ENCODE measurements around the gene NCAPD3.
"Not testable (repeated sequence)": the region's sequence is repeated elsewhere in the genome, so short reads cannot be mapped to it uniquely, and the experiment has no call there.

Gene NCAPD3, protein sequence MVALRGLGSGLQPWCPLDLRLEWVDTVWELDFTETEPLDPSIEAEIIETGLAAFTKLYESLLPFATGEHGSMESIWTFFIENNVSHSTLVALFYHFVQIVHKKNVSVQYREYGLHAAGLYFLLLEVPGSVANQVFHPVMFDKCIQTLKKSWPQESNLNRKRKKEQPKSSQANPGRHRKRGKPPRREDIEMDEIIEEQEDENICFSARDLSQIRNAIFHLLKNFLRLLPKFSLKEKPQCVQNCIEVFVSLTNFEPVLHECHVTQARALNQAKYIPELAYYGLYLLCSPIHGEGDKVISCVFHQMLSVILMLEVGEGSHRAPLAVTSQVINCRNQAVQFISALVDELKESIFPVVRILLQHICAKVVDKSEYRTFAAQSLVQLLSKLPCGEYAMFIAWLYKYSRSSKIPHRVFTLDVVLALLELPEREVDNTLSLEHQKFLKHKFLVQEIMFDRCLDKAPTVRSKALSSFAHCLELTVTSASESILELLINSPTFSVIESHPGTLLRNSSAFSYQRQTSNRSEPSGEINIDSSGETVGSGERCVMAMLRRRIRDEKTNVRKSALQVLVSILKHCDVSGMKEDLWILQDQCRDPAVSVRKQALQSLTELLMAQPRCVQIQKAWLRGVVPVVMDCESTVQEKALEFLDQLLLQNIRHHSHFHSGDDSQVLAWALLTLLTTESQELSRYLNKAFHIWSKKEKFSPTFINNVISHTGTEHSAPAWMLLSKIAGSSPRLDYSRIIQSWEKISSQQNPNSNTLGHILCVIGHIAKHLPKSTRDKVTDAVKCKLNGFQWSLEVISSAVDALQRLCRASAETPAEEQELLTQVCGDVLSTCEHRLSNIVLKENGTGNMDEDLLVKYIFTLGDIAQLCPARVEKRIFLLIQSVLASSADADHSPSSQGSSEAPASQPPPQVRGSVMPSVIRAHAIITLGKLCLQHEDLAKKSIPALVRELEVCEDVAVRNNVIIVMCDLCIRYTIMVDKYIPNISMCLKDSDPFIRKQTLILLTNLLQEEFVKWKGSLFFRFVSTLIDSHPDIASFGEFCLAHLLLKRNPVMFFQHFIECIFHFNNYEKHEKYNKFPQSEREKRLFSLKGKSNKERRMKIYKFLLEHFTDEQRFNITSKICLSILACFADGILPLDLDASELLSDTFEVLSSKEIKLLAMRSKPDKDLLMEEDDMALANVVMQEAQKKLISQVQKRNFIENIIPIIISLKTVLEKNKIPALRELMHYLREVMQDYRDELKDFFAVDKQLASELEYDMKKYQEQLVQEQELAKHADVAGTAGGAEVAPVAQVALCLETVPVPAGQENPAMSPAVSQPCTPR (N-terminal part only)

GRCh38 chr11:134223836-134224709 is at the start of gene NCAPD3, which contains the start of gene VPS26B:
Gene NCAPD3 (minus strand): TSS chr11:134223967. CDS start chr11:134223926, 41 bp downstream.
Gene VPS26B (plus strand): TSS chr11:134224671. CDS start chr11:134225123, 452 bp downstream.
- in situ Hi-C loops (cut with MboI; ENCODE audit: low sequenced_read_pairs), result no loop called here

DNA sequence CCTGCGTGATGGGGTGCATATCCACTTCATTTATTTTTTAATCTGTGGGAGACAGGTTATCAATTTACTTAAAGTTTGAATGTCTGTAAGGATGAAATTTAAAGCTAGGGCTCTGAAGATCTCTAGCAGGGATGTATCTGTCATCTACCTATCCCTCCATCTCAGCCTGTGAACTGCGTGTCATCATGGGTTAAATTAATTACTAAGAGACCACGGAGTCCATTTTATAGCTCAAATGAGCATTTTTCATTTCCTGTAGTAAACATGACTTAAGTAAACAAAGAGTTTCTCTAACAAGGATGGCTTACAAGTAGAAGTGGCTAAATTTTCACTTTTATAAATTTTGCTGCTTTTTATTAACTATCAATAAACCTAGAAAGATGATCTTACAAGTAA is 49.5 kb upstream of the NCAPD3 start:
- in situ Hi-C loops (cut with MboI; ENCODE audit: low sequenced_read_pairs), result no loop called here

DNA sequence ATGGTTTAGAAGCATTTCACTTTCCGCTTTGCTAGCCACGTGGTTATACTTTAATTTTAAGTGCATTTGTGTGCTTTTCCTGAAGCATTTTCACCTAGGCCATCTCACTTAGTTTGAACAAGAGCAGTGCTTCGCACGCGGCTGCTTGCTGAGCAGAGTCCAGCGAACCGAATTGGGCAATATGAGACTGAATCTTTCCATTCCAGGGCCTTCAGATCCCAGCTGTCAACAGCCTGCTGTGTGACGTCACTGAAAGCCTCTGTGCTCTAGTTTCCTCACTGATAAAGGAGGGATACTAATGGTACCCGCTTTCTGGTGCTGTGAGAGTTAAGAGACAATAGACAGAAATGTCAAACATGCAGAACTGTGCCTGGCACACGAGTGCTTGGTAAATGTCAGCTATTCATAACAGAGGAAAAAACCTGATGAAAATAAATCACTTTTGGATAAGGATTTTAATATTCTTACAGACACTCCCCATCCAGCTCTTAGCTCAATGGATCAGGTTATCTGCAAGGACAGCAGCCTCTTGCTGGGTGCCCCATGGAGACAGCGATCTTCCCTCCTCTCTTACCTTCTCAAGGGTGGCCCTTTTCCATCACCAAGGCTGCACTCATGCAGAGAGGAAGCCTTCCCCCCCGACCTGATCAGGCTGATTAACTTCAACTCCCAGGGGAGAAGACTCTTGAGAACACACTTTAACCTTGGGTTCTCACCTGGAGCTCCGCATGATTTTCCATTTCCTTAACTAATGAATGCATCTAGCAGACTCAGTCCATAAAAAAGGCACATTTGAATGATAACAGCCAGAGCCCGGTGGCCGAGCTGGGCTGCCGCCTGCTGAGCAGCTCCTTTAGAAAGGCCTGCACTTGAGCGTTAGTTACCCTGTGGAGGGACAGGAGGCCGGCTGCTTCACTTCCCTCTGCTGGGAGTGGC is 48.9 kb upstream of the NCAPD3 start:
- in situ Hi-C loops (cut with MboI; ENCODE audit: low sequenced_read_pairs), result no loop called here

GRCh38 chr11:134271978-134272377 is 48.2 kb upstream of the NCAPD3 start:
- in situ Hi-C loops (cut with MboI; ENCODE audit: low sequenced_read_pairs), result no loop called here

GRCh38 chr11:134270250-134270714 is 46.5 kb upstream of the NCAPD3 start:
- in situ Hi-C loops (cut with MboI; ENCODE audit: low sequenced_read_pairs), result no loop called here

- in situ Hi-C loops (cut with MboI; ENCODE audit: low sequenced_read_pairs), result no loop called here
Measured at GRCh38 chr11:134267966-134268365, 44.2 kb upstream of the NCAPD3 start.

DNA sequence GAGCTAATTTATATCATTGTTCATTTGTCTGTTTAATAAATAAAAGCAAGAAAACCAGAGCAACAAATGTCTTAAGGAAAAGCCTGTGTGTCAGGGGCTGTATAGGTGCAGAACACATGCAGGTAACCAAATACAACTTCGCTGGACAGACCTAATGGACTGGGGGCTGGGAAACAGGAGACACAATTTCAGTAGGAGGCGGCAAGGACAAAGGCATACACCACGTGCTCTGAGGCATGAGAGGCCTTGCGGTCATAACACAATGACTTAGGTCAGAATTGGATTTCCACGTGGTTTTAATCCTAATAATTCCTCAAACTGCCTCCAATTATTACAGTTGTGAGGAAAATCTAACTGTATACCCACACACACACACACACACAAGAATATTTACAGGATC is 43.7 kb upstream of the NCAPD3 start:
- in situ Hi-C loops (cut with MboI; ENCODE audit: low sequenced_read_pairs), result no loop called here

DNA sequence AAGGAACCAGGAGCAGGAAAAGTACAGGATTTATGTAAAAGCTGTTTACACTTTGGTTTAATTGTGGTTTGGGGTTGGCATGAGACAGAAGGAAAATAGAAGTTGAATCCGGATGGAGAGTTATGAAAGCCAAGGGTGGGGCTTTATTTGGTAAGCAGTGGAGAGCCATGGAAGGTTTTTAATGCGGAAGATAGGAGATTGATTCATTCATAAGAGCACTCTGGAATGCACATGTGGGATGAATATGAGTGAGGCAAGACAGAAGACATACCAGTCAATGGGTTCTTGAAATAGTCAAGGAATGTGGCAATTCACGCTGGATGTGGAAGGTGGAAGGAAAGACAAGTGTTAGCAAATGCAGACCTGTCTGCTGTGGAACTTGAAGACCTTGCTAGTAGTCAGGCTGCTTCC is 43.1 kb upstream of the NCAPD3 start:
- in situ Hi-C loops (cut with MboI; ENCODE audit: low sequenced_read_pairs), result no loop called here

DNA sequence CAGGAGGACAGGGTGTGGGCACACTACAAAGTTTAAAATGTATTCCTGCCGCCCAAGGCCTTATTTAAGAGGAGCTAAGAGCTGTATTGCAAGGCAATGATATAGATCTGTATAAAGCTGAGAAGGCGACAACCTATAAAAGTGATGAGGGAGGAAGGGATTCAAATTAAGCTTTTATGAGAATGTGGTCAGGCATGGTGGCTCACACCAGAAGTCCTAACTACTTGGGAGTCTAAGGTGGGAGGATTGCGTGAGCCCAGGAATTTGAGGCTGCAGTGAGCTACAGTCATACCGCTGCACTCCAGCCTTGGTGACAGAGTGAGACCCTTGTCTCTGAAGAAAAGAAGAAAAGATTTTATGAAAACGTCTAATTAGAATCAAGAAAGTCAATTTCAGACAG is 42.7 kb upstream of the NCAPD3 start:
- in situ Hi-C loops (cut with MboI; ENCODE audit: low sequenced_read_pairs), result no loop called here

DNA sequence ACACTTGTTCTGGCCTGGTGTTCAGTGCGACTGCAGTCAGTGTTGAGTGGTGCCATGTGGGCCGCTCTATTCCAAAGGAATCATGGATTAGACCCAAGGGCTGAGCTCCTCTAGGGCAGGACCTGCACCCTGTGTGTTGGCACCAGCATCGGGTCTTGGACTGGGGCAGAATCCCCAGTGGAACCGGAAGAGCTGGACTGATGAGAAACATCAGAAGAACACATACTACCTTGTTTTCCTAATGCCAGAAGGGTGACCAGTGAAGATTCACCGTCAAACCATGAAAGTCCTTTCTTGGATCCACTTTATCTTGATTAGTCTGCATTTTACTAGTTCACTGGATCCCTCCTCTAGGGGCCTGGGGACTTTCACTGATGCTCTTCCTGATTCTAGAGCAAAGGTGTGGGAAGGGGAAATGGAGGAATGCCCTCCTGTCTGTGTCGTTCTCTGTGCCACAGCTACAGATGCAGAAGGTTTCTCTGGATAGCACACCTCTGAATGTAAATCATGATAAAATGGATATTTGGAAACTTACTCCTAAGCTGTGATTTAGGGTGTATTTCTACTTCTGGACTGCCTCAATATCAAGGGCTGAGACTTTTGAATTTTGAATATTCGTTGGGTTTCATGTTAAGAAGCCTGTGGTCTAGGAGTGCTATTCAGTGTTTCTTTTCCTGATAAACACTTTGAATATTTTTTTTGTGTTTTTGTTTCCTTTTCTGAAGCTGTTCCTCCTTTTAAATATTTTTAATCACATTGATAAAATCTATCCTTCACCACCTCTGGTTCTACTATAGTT is 41.4 kb upstream of the NCAPD3 start:
- in situ Hi-C loops (cut with MboI; ENCODE audit: low sequenced_read_pairs), result no loop called here

DNA sequence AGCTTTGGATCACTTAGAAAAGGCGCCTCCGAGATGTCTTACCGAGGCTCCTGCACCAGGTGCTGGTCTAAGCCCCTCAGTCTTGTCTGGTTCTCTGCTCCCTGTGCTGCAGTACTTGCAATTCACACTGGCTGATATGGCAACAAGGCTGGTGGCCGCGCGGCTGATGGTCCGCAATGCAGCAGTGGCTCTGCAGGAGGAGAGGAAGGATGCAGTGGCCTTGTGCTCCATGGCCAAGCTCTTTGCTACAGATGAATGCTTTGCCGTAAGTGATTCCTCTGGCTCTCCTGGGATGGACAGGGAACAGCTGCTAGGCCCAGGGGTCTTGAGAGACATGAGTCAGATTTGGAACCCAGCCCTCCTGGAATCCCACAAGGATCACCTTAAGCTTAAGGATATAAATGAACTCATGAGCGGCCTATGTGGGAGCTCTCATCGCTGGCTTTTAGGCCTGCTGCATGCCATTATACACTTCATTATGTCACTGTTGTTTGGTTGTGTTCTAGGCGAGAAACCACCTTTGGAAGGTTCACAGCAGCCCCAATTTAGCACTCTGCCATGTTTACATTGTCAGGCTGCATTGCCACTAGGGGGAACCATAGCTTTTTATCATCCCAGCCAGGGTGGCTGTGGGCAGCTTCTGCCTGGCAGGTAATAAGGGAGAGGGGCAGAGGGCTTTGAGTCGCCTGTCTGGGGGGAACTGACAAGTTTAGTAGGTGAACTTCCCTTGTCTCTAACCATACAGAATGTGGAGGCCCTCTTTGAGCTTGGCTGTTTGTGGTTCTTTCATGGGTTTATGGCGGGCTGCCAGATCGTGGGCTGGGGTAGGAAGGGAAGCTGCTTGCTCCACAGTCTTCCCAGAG is 38.1 kb upstream of the NCAPD3 start:
- in situ Hi-C loops (cut with MboI; ENCODE audit: low sequenced_read_pairs), result no loop called here

DNA sequence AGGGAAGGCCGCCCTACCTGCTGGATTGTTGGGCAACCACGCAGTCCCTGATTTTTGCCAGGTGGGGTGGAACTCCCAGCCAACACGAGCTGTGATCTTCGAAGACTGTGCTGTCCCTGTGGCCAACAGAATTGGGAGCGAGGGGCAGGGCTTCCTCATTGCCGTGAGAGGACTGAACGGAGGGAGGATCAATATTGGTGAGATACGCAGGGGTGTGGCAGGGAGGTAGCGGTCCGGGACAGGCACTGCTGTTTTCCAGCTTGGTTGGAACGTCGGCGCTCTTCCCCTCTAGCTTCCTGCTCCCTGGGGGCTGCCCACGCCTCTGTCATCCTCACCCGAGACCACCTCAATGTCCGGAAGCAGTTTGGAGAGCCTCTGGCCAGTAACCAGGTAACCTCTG is 37.2 kb upstream of the NCAPD3 start:
- in situ Hi-C loops (cut with MboI; ENCODE audit: low sequenced_read_pairs), result no loop called here

DNA sequence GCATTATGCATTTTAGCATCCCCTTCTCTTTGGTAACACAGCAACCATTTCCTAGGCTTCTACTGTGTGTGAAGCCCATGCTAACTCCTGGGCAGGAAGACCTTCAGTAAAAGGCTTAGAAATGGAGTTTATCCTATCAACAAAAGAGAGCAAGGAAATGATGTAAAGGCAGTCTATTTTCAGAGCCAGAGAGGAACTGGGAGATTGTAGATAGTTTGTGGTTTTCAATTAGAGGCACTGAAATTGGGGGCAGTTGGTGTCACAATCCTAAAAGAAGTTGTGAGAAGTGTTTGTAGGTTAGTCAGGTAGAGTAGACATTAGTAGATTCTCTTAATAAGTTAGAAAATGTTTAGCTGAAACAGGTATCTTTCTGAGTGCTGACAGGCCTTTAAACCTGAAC is 36.7 kb upstream of the NCAPD3 start:
- in situ Hi-C loops (cut with MboI; ENCODE audit: low sequenced_read_pairs), result no loop called here

GRCh38 chr11:134258577-134258976 is 34.8 kb upstream of the NCAPD3 start:
- in situ Hi-C loops (cut with MboI; ENCODE audit: low sequenced_read_pairs), result no loop called here

DNA sequence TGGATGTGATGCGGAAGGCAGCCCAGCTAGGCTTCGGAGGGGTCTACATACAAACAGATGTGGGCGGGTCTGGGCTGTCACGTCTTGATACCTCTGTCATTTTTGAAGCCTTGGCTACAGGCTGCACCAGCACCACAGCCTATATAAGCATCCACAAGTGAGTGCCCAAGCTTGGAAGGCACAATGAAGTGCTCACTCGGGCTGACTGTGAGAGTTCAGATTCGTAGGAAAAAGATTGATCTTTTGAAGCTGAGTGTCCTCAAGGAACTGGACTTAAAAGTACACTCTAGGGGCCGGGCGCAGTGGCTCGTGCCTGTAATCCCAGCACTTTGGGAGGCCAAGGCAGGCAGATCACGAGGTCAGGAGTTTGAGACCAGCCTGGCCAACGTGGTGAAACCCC is 33.3 kb upstream of the NCAPD3 start:
- in situ Hi-C loops (cut with MboI; ENCODE audit: low sequenced_read_pairs), result no loop called here

GRCh38 chr11:134255184-134255561 is 31.4 kb upstream of the NCAPD3 start:
- in situ Hi-C loops (cut with MboI; ENCODE audit: low sequenced_read_pairs), result not testable (repeated sequence)
